ENCODE measurements around the gene MPZL1. TPM values are rescaled to one million over a fixed set of nuclear protein-coding genes. Genes with fewer than 3 reads are reported as not detected.

The MPZL1 gene
- total RNA-seq, 3 donors from 2014 or later: 43.5 to 86.8 (median 86.2) TPM

- DNase-seq (ENCODE audit: low spot score in 2 of 2): no peak
- Histone ChIP-seq H3K27ac (peak overlapping the region; percentile 59 to 74), H3K4me1 (peaks cover 0 to 4% of the 10 kb centered on the region in 2 donors), H3K36me3 (no peaks in the 10 kb centered on the region), H3K4me3 (peak overlapping the region in 1 of 3 donors; percentile 7), H3K9me3 (no peaks in the 10 kb centered on the region), H3K27me3 (no peaks in the 10 kb centered on the region)
- TF ChIP-seq POLR2A (IDR thresholded peaks at IDR 0.05): no peak
- no peak for TF ChIP-seq POLR2AphosphoS5 (IDR thresholded peaks at IDR 0.05)
- TF ChIP-seq CTCF (IDR thresholded peaks at IDR 0.05): no peak
- intact Hi-C loops (cut with DNase I; ENCODE audit: low total_unique reads): no loop called here
Measured at GRCh38 chr1:167752219-167752985, 30.6 kb downstream of the MPZL1 start.

GRCh38 chr1:167755654-167756053 is 33.9 kb downstream of the MPZL1 start:
- no peaks in the 10 kb centered on the region for H3K36me3 ChIP-seq
- no peaks in the 10 kb centered on the region for H3K27me3 ChIP-seq
- no peak for DNase-seq (ENCODE audit: low spot score in 2 of 2)
- TF ChIP-seq POLR2AphosphoS5 (IDR thresholded peaks at IDR 0.05) (no peak), CTCF (IDR thresholded peaks at IDR 0.05) (no peak), POLR2A (IDR thresholded peaks at IDR 0.05) (no peak)
- H3K4me3 ChIP-seq: no peak overlapping the region
- H3K4me1 ChIP-seq: peaks cover 0 to 4% of the 10 kb centered on the region in 2 donors
- intact Hi-C loops (cut with DNase I; ENCODE audit: low total_unique reads): no loop called here
- no peaks in the 10 kb centered on the region for H3K9me3 ChIP-seq
- H3K27ac ChIP-seq: no peak overlapping the region

GRCh38 chr1:167756730-167757405 is 35.1 kb downstream of the MPZL1 start:
- Histone ChIP-seq H3K27ac (no peak overlapping the region), H3K4me1 (peaks cover 0 to 4% of the 10 kb centered on the region in 2 donors)
- DNase-seq (ENCODE audit: low spot score in 2 of 2): no peak

GRCh38 chr1:167757433-167758309 is 35.9 kb downstream of the MPZL1 start:
- Histone ChIP-seq H3K36me3 (no peaks in the 10 kb centered on the region), H3K27ac (no peak overlapping the region), H3K4me3 (no peak overlapping the region), H3K4me1 (peaks cover 0 to 8% of the 10 kb centered on the region in 2 donors), H3K9me3 (no peaks in the 10 kb centered on the region), H3K27me3 (no peaks in the 10 kb centered on the region)
- intact Hi-C loops (cut with DNase I; ENCODE audit: low total_unique reads): no loop called here
- TF ChIP-seq POLR2A (IDR thresholded peaks at IDR 0.05): no peak
- no peak for DNase-seq (ENCODE audit: low spot score in 2 of 2)

More at GRCh38 chr1:167756730-167757405, 35.1 kb downstream of the MPZL1 start:
- TF ChIP-seq CTCF (IDR thresholded peaks at IDR 0.05) (no peak), POLR2A (IDR thresholded peaks at IDR 0.05) (no peak), POLR2AphosphoS5 (IDR thresholded peaks at IDR 0.05) (no peak)
- no peaks in the 10 kb centered on the region for H3K36me3 ChIP-seq
- H3K9me3 ChIP-seq: no peaks in the 10 kb centered on the region
- H3K4me3 ChIP-seq: no peak overlapping the region
- H3K27me3 ChIP-seq: no peaks in the 10 kb centered on the region
- intact Hi-C loops (cut with DNase I; ENCODE audit: low total_unique reads): no loop called here

- no peak for DNase-seq (ENCODE audit: low spot score in 2 of 2)
- H3K36me3 ChIP-seq: no peaks in the 10 kb centered on the region
- H3K4me3 ChIP-seq: no peak overlapping the region
- H3K9me3 ChIP-seq: no peaks in the 10 kb centered on the region
- H3K27ac ChIP-seq: no peak overlapping the region
- peaks cover 7 to 8% of the 10 kb centered on the region in 2 donors for H3K4me1 ChIP-seq
- no peaks in the 10 kb centered on the region for H3K27me3 ChIP-seq
- intact Hi-C loops (cut with DNase I; ENCODE audit: low total_unique reads): no loop called here
- TF ChIP-seq CTCF (IDR thresholded peaks at IDR 0.05) (no peak), POLR2A (IDR thresholded peaks at IDR 0.05) (no peak), POLR2AphosphoS5 (IDR thresholded peaks at IDR 0.05) (no peak)
Measured at GRCh38 chr1:167761400-167761799, 39.6 kb downstream of the MPZL1 start.

Data from breast epithelium (tissue), 4 donors.